GM10266 (cell line): Measurements from ENCODE around the gene YIPF1.

Source experiments
- DNase-seq: peaks from one replicate; pipeline ENCODE4 v3.0.0; 2012; ENCODE audit errors: extremely low spot score
- TF ChIP-seq, protein P1 (sequence below): IDR thresholded peaks from 2 replicates; pipeline ENCODE4 v1.5.1; 2012; ENCODE audit warnings: mild to moderate bottlenecking, low read depth; ENCODE audit not compliant: control insufficient read depth, insufficient read depth; ENCODE audit errors: missing control alignments

The YIPF1 gene

GRCh38 chr1:53906121-53906520 lies 16.5 kb upstream of the YIPF1 start:
- DNase-seq = no peak
- TF ChIP-seq, protein P1, sequence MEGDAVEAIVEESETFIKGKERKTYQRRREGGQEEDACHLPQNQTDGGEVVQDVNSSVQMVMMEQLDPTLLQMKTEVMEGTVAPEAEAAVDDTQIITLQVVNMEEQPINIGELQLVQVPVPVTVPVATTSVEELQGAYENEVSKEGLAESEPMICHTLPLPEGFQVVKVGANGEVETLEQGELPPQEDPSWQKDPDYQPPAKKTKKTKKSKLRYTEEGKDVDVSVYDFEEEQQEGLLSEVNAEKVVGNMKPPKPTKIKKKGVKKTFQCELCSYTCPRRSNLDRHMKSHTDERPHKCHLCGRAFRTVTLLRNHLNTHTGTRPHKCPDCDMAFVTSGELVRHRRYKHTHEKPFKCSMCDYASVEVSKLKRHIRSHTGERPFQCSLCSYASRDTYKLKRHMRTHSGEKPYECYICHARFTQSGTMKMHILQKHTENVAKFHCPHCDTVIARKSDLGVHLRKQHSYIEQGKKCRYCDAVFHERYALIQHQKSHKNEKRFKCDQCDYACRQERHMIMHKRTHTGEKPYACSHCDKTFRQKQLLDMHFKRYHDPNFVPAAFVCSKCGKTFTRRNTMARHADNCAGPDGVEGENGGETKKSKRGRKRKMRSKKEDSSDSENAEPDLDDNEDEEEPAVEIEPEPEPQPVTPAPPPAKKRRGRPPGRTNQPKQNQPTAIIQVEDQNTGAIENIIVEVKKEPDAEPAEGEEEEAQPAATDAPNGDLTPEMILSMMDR = no peak

DNA sequence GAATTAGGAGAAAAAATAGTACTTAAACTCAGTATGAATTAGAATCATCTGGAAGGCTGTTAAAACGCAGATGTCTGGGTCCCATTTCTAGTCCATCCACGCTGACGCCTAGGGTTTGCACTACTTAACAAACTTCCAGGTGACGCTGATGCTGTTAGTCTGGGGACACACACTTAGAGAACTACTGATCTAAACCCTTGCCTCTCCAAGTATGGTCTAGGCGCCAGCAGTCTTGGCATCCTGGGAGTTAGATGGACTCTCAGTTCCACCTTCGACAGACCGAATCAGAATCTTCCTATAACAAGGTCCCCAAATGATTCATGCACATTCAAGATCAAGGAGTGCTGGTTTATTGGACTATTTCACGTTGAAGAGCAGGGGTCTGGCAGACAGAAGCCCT lies 15.9 kb upstream of the YIPF1 start:
- DNase-seq = no peak
- TF ChIP-seq, protein P1 = no peak

- TF ChIP-seq, protein P1 = no peak
- no peak for DNase-seq
Measured at GRCh38 chr1:53902235-53903138, 12.9 kb upstream of the YIPF1 start.

DNA sequence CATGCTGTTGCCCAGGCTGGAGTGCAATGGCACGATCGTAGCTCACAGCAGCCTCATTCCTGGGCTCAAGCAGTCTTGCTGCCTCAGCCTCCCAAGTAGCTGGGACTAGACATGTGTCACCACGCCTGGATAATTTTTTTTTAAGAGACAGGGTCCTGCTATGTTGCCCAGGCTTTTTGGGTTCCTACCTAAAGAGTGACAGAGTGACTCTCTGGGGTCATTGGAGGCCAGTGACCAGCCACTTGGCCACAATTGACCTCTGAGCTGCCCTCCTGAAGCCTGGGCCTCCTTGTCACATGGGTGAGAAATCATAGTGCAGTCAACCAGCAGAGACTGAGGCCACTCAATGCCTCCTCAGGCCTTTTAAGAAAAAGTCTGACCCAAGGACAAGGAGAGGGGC lies 10.1 kb upstream of the YIPF1 start:
- DNase-seq = no peak
- TF ChIP-seq, protein P1 = no peak

DNA sequence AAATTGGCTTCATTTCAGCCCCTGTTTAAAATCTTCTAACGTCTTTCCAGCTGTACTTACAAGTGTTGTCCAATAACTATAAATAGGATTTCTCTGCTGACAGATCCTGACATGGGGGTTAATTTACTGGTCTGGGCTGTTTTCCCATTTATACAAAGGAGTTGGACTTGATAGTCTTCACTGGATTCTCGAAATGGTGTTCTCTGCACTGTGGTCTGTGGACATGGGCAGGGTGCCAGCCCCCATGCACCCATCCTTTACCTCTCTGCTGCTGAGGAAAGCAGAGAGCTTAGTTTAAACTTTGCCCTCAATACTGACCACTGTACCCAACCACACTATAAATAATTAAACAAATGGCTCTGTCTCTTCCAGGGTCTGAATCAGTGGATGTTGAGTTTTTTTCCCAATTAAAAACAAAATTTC lies 9.6 kb upstream of the YIPF1 start:
- no peak for DNase-seq
- TF ChIP-seq, protein P1 = no peak

GRCh38 chr1:53896635-53897229 lies 7.1 kb upstream of the YIPF1 start:
- DNase-seq = no peak
- TF ChIP-seq, protein P1 = no peak

DNA sequence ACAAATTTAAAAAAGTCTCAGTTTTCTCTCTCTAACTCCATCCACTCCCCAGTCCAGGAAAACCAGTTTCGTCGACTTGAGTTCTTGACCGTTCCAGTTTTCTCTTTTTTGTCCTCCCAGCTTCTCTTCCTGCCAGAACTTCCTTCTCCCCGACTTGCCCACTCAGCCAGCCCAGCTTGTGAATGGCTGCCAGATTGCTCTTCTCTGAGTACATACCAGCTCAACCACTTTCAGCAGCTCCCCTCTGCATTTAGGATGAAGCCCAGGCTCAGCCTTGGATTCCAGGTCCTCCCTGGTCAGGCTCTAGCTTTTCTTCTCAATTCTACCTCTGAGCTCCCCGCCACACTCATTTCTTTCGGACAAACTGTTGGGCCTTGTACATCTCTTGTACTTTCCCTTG lies 5.8 kb upstream of the YIPF1 start:
- TF ChIP-seq, protein P1 = no peak
- no peak for DNase-seq
